ENCODE measurements around the gene PXN.

DNA sequence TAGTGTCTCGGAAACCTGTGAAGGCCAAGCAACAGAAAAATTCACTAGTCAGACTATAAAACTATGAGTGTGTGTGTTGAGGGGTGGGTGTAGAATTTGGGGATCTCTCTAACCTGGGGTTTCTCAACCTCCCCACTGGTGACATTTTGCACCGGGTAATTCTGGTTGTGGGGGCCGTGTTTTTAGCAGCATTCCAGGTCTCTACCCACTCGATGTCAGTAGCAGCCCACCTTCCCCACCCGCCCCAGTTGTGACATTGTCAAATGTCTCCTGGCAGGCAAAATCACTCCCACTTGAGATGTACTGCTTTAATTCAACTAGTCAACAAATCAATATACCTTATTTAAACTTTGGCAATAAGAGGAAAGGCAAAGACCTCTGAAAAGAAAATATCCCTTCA lies 75.1 kb downstream of the PXN start:
- TF ChIP-seq, protein P1, sequence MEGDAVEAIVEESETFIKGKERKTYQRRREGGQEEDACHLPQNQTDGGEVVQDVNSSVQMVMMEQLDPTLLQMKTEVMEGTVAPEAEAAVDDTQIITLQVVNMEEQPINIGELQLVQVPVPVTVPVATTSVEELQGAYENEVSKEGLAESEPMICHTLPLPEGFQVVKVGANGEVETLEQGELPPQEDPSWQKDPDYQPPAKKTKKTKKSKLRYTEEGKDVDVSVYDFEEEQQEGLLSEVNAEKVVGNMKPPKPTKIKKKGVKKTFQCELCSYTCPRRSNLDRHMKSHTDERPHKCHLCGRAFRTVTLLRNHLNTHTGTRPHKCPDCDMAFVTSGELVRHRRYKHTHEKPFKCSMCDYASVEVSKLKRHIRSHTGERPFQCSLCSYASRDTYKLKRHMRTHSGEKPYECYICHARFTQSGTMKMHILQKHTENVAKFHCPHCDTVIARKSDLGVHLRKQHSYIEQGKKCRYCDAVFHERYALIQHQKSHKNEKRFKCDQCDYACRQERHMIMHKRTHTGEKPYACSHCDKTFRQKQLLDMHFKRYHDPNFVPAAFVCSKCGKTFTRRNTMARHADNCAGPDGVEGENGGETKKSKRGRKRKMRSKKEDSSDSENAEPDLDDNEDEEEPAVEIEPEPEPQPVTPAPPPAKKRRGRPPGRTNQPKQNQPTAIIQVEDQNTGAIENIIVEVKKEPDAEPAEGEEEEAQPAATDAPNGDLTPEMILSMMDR (IDR thresholded peaks at IDR 0.05), result no peak
- no peak for TF ChIP-seq POLR2A (IDR thresholded peaks at IDR 0.05)

Measured in right lobe of liver (tissue), 4 donors.